Measurements from ENCODE around the gene PTPRN2.

PTPRN2 gene

DNA sequence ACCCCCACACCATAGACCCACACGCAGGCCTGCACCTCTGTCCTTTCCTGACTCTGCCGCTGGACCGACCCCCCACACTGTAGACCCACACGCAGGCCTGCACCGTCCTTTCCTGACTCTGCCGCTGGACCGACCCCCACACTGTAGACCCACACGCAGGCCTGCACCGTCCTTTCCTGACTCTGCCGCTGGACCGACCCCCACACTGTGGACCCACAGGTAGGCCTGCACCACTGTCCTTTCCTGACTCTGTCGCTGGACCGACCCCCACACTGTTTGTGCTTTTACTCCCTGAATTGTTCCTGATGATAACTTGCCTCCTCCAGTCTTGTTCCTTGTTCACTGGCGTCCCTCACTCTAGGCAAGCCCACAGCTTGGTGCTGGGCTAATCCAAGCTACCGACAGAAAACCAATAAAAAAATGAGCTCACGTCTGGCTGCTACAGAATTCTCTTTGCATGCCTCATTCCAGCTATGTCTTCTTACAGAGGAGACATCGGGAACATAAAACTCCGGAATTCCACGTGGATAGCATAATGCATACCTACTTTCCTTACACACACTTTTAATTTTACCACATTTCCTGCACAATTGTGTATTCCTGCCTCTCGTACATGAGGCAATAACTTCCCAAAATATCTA lies 494.3 kb downstream of the PTPRN2 start:
- DNase-seq (ENCODE audit: low spot score): no peak

DNA sequence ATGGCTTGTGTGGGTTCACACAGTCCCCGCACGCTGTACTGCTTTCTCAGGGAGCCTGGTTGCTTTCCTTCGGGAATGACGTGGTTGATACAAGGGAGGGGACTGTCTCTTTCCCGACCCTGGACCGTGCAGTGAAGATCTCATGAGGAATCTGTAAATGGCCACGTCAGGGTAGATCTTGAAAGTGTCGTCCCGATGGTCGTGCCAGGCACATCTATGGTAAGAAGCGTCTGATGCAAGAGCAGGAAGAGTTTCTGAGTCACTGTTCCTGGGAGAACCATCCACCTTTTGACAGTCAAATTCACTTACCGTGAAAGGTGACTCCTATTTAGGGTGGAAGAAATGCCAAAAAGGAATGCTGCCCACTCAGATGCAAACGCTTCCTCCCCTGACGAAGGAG lies 500.4 kb downstream of the PTPRN2 start:
- no peak for DNase-seq (ENCODE audit: low spot score)

DNA sequence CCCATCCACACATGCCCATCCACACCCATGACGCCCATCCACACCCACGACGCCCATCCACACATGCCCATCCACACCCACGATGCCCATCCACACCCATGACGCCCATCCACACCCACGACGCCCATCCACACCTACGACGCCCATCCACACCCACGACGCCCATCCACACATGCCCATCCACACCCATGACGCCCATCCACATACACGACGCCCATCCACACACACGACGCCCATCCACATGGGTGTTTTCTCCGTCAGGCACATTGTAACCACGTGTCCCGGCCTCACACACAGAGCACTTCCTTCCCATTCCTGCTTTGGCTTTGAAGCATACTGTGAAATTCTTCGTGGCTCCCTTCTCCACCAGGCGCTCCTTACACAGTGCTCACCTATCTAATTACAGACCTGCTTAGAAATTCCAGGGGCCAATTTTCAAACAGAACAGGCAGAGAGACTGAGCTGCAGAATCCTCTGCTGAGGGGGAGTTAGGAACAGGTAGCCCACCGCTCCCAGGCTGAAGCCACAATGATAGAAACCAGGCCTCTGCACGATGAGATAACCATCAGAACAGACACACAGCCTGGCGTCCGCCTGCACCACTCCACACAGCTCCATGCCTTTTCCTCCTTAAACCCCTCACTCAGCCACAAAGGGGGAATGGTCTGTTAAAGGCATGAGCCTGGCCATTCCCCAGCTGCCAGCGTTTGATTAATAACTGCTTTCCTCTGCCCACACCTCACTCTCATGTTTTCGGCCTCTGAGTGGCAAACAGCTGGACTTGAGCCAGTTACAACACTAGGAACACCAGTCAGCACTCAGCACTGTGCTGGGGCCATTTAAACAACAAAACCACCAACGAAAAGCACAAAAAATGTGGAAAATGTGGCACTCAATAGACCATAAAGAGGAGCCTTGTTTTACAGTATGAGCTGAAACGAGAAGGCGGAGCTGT lies 501.6 kb downstream of the PTPRN2 start:
- no peak for DNase-seq (ENCODE audit: low spot score)

DNA sequence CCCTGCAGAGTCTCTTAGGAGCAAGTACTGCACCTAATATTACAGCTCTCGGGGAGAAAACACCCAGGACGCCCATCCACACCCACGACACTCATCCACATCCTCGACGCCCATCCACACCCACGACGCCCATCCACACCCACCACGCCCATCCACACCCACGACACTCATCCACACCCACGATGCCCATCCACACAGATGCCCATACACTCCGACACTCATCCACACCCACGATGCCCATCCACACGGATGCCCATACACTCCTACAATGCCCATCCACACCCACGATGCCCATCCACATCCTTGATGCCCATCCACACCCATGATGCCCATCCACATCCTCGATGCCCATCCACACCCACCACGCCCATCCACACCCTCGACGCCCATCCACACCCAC lies 503.1 kb downstream of the PTPRN2 start:
- no peak for DNase-seq (ENCODE audit: low spot score)

DNA sequence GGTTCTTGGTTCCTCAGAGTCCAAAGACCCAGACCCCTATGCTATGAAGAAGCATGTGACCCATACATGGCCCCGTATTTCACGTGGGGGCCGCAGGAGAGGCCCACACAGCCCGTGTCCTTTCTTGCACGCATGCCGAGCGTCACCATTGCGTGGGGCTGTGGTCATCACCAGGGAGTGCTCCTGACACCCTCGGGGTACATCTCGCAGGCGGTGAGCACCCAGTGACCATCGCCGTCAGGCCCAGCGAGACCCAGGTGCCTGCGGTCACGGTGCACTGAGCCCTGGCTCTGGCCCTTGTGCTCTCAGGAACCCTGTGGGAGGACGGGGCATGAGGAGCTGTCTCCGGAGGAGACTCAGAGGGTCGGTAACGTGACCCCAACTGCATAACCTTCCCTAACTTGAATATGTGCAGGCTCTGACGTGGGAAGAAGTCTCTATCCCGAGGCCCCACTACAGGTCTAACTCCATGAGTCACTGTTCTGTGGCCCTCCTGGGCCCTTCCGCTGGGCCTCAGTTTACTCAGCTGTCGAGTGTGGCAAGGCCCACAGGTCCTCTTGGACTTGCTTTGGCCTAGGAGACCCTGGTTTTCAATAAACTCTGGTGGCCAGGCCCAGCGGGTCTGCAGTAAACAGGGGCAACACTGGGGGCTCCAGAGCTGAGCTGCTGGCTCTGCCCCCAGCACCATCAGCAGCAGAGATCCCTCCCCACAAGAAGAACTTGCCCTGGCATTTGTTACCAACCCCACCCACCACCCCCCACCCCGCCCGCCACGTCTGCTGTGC lies 503.9 kb downstream of the PTPRN2 start:
- DNase-seq (ENCODE audit: low spot score): no peak

DNA sequence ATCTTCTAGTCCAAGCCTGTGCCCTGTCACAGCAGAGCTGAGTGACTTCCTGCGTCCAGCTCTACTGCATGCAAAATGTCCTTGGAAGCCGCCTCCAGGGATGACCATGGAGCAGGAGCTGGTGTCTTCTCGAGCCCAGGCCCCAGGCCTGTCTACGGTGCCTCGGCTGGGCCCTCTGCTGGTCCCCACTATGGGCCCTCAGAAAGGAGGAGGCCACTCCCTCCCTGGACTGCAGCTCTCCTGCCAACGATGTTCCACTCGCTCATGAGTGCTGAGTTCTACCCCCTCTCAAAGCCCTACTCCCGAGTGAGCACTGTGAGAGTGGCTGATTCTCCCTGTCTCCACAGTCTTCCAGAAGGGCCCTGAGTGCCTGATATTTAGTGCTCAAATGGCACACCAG lies 504.9 kb downstream of the PTPRN2 start:
- no peak for DNase-seq (ENCODE audit: low spot score)

DNA sequence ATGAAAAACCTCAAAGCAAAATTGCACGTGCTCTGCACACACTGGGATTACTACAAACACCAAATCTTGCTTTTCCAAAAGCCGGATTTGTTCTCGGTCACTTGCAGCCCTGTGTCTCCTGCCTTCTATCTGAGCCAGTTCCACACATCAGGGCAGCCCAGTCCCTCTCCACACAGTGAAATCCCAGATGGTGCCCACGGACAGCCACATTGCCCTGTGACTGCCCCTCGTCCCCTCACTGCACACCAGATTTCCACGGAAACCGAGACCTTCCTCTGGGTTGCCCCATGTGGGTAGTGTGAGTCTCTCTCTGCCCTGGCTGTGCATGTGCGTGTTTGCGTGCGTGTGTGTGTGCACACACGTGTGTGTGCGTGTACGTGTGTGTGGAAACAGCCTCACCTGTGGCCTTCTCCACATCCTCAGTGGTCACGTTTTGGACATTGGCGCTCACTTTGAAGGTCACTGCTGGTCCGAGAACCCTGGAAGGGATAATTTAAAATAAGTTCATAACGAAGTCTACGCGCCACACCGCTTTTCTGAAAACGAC lies 506.7 kb downstream of the PTPRN2 start:
- no peak for DNase-seq (ENCODE audit: low spot score)

- DNase-seq (ENCODE audit: low spot score): no peak
Measured at GRCh38 chr7:158077934-158078910, 509.4 kb downstream of the PTPRN2 start.

- DNase-seq (ENCODE audit: low spot score): no peak
Measured at GRCh38 chr7:158077151-158077840, 510.3 kb downstream of the PTPRN2 start.

GRCh38 chr7:158076656-158077055 lies 511.0 kb downstream of the PTPRN2 start:
- no peak for DNase-seq (ENCODE audit: low spot score)

GRCh38 chr7:158076215-158076614 lies 511.4 kb downstream of the PTPRN2 start:
- no peak for DNase-seq (ENCODE audit: low spot score)

DNA sequence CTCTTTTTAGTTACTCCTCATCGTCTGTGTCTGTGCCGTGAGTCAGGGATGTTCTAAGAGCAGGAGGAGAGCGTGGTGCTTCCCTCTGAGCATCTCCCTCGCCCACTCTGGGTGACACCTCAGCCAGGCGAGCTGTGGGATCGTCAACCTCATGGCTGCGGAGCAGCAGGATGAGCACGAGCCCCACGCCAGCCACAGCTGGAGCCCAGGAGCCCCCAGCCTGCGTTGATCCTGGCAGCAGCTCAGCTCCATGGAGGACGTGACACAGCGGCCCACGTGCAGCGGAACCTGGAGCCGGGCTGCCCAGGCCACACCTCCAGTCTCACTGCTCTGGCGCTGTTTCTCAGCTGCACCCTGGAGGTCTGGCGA lies 512.0 kb downstream of the PTPRN2 start:
- DNase-seq (ENCODE audit: low spot score): no peak

GRCh38 chr7:158074896-158075632 lies 512.6 kb downstream of the PTPRN2 start:
- no peak for DNase-seq (ENCODE audit: low spot score)

GRCh38 chr7:158073845-158074840 lies 513.5 kb downstream of the PTPRN2 start:
- no peak for DNase-seq (ENCODE audit: low spot score)

- no peak for DNase-seq (ENCODE audit: low spot score)
Measured at GRCh38 chr7:158072991-158073730, 514.5 kb downstream of the PTPRN2 start.

- DNase-seq (ENCODE audit: low spot score): no peak
Measured at GRCh38 chr7:158070222-158070920, 517.3 kb downstream of the PTPRN2 start.

GRCh38 chr7:158068853-158069252 lies 518.8 kb downstream of the PTPRN2 start:
- DNase-seq (ENCODE audit: low spot score): no peak

Data from LoVo (cell line).